Upper lobe of right lung (tissue), 1 donor: ENCODE results near the gene ZNF212. TPM values are rescaled to one million over a fixed set of nuclear protein-coding genes. Genes with fewer than 3 reads are reported as not detected.
A peak's percentile ranks its signal among the peaks of the same experiment; 100 is the strongest.
"Not testable (repeated sequence)": the region's sequence is repeated elsewhere in the genome, so short reads cannot be mapped to it uniquely, and the experiment has no call there.

Experiments used
- ATAC-seq: fragments of 200-7000 bp; cut with Tn5 transposase; one replicate; pipeline ENCODE4 v1.9.1; 2020; ENCODE audit warnings: mild to moderate bottlenecking, moderate library complexity
- DNase-seq: peaks from one replicate; pipeline ENCODE4 v3.0.0-alpha.2; 2020
- H3K27ac ChIP-seq: fragments of 200-600 bp; one replicate; pipeline ENCODE4 v1.8.0; 2022
- H3K27me3 ChIP-seq: fragments of 200-600 bp; one replicate; pipeline ENCODE4 v1.8.0; 2022; ENCODE audit warnings: mild to moderate bottlenecking
- H3K36me3 ChIP-seq: fragments of 200-600 bp; one replicate; pipeline ENCODE4 v1.8.0; 2022
- H3K4me1 ChIP-seq: fragments of 200-600 bp; one replicate; pipeline ENCODE4 v1.8.0; 2022
- H3K4me3 ChIP-seq: fragments of 200-600 bp; one replicate; pipeline ENCODE4 v1.8.0; 2022; ENCODE audit warnings: mild to moderate bottlenecking
- H3K9me3 ChIP-seq: fragments of 200-600 bp; one replicate; pipeline ENCODE4 v1.8.0; 2022
- CTCF ChIP-seq: fragments of 200-600 bp; IDR thresholded peaks from one replicate; pipeline ENCODE4 v1.8.0; 2022; ENCODE audit warnings: antibody characterized with exemption
- intact Hi-C: fragments of 100-400 bp; cut with DNase I; formaldehyde crosslinking; loops from one replicate; pipeline ENCODE4 v1.11.0; 2022
- total RNA-seq: library from RNA; stranded (reverse); fragmentation: NEBNext Ultra II Directional; extraction: Animal tissue kit (Norgen Biotek cat#: 25700); gene quantifications from one replicate; pipeline ENCODE4 v1.2.1, GENCODE V29; 2021
- donor health status: DM: no; HTN: yes; CAD: no; lungs with severe emphysema.

ZNF212 gene
- total RNA-seq, 1 donor from 2014 or later: 10.2 TPM

GRCh38 chr7:149261316-149261828, 21.9 kb downstream of the ZNF212 start:
- peak overlapping the region; percentile 90 for H3K27ac ChIP-seq
- peak overlapping the region; percentile 69 for H3K4me3 ChIP-seq
- H3K27me3 ChIP-seq: no peaks in the 10 kb centered on the region
- DNase-seq (no peak), ATAC-seq (no peak)
- intact Hi-C loops: no loop called here
- H3K36me3 ChIP-seq: peaks cover 2% of the 10 kb centered on the region
- H3K9me3 ChIP-seq: no peaks in the 10 kb centered on the region
- no peak for TF ChIP-seq CTCF
- H3K4me1 ChIP-seq: peaks cover 8% of the 10 kb centered on the region

- no peaks in the 10 kb centered on the region for H3K9me3 ChIP-seq
- peaks cover 8% of the 10 kb centered on the region for H3K4me1 ChIP-seq
- ATAC-seq (peak; percentile 98), DNase-seq (peak; percentile 96)
- H3K27ac ChIP-seq: peak within 1 kb of the TSS; percentile 90
- intact Hi-C loops: no loop called here
- H3K4me3 ChIP-seq: peak within 1 kb of the TSS; percentile 69
- peak; percentile 83 for TF ChIP-seq CTCF
- H3K27me3 ChIP-seq: no peaks in the 10 kb centered on the region
- H3K36me3 ChIP-seq: peaks cover 8% of the 10 kb centered on the region
These were observed 22.6 kb downstream of the ZNF212 start, which contains the start of gene ZNF783 for GRCh38 chr7:149261829-149262617. ZNF783 (plus strand) TSS chr7:149262196; CDS start chr7:149262334, 138 bp downstream.

- ATAC-seq (no peak), DNase-seq (no peak)
- H3K9me3 ChIP-seq: no peaks in the 10 kb centered on the region
- no peak overlapping the region for H3K4me3 ChIP-seq
- peaks cover 44% of the 10 kb centered on the region for H3K36me3 ChIP-seq
- no peak for TF ChIP-seq CTCF
- intact Hi-C loops: no loop called here
- no peaks in the 10 kb centered on the region for H3K27me3 ChIP-seq
- no peak overlapping the region for H3K27ac ChIP-seq
- H3K4me1 ChIP-seq: peaks cover 8% of the 10 kb centered on the region
These were observed 27.0 kb downstream of the ZNF212 start for GRCh38 chr7:149266451-149266850.

GRCh38 chr7:149267733-149268132, 28.3 kb downstream of the ZNF212 start:
- Histone ChIP-seq H3K4me3 (no peak overlapping the region), H3K4me1 (peaks cover 8% of the 10 kb centered on the region), H3K27ac (no peak overlapping the region), H3K27me3 (no peaks in the 10 kb centered on the region), H3K9me3 (no peaks in the 10 kb centered on the region), H3K36me3 (peaks cover 57% of the 10 kb centered on the region)
- intact Hi-C loops: no loop called here
- no peak for TF ChIP-seq CTCF
- no peak for ATAC-seq
- DNase-seq: no peak

- H3K4me1 ChIP-seq, intact Hi-C loops, H3K4me3 ChIP-seq, H3K27me3 ChIP-seq, ATAC-seq, H3K27ac ChIP-seq, H3K9me3 ChIP-seq, DNase-seq: not testable (repeated sequence)
- H3K36me3 ChIP-seq: peaks cover 77% of the 10 kb centered on the region
These were observed 35.0 kb downstream of the ZNF212 start for GRCh38 chr7:149274424-149274823.

GRCh38 chr7:149277871-149278270, 38.4 kb downstream of the ZNF212 start:
- peaks cover 67% of the 10 kb centered on the region for H3K36me3 ChIP-seq
- no peak for ATAC-seq

More at GRCh38 chr7:149277871-149278270, 38.4 kb downstream of the ZNF212 start:
- H3K27me3 ChIP-seq: no peaks in the 10 kb centered on the region
- no peak overlapping the region for H3K27ac ChIP-seq
- H3K4me3 ChIP-seq: no peak overlapping the region
- H3K4me1 ChIP-seq: no peaks in the 10 kb centered on the region
- no peak for DNase-seq
- TF ChIP-seq CTCF: no peak
- no peaks in the 10 kb centered on the region for H3K9me3 ChIP-seq
- intact Hi-C loops: no loop called here
